ENCODE data around the gene IRF2. TPM values are rescaled to one million over a fixed set of nuclear protein-coding genes. Genes with fewer than 3 reads are reported as not detected.

IRF2 gene
- total RNA-seq, 2 experiments from 2014 or later, result 59.7 to 65.3 TPM

DNA sequence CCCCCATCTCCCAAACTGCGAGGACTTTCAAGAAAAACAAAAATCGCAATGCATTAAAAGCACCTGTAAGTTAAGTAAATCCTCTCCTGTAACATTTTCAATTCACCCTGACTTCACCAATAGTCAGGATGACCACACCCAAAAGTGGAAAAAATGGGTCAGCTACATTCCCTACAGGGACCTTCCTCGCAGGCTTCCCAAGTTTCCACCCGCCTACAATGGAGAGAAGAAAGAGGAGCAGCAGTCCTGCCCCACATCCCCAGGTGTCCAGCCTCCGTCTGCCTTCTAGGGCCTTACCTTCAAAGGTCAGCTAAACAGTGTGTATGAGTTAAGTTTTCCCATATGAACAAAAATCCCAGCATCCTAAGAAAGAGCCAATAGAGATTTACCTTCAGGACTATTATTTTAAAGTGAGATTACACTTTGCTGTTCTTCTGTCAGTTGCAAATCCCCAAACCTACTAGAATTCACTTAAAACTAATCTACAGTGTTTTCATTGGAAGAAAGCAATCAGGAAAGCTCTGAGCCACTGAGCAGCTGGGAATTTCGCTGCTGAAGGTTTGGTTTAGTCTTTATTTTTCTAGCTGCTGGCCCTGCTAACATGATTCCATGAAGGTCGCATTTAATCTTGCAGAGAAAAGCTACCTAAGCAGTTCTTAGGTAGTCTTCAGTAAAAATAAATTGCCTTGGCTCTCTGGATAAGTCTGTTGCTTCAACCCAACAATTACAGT lies 12.5 kb downstream of the IRF2 start:
- DNase-seq (no peak), ATAC-seq (no peak)
- ChIA-PET POLR2A (interaction anchor here (0.7 to 1.5 kb wide), 3 partner anchors 11 to 75 kb away, joined by 3 read pairs; partner anchors contain the start of gene IRF2), CTCF (interaction anchor here (5.0 kb wide), 1 partner anchor 198 kb away, joined by 16 read pairs; no protein-coding TSS in a partner anchor)
- Mint-ChIP-seq H3K4me1 (ENCODE audit: low read depth) (peaks cover 46% of the 10 kb centered on the region), H3K4me3 (no peak overlapping the region), H3K27me3 (ENCODE audit: low read depth) (no peaks in the 10 kb centered on the region), H3K27ac (no peak overlapping the region), H3K36me3 (ENCODE audit: low read depth) (peaks cover 44% of the 10 kb centered on the region), H3K9me3 (ENCODE audit: insufficient read depth) (no peaks in the 10 kb centered on the region)

DNA sequence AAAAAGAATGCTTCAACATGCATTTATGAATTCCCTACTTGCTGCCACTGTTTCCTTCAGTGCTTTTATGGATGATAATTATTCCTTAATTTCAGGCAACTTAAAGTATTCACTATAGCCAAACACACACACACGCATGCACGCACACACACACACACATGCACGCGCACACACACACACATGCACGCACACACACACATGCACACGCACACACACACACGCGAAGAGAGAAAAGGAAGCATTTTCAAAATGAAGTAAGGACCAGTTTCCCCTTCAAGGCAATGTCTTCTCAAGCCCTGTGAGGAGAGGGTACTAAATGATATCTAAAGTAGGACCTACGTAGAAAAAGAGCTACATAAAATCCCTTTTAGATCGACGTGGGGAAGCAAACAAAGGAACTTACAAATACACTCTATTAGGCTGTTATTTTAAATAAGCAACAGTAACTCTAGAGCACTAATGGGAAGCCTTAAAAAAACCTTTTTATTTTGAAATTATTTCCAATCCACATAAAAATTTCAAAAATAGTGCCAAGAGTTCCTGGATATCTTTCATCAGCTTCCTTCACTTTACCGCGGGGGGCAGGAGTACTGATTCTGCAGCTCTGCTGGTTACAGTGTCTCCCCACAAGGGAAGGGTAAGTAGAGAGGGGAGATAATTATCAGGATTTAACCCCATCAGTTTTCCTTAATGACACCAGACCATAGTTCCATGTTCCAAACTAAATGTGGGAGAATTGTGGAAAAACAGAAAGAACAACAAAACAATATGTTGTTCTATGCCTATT lies 13.7 kb downstream of the IRF2 start:
- H3K4me3 Mint-ChIP-seq, result no peak overlapping the region
- peaks cover 51% of the 10 kb centered on the region for H3K4me1 Mint-ChIP-seq (ENCODE audit: low read depth)
- no peak overlapping the region for H3K27ac Mint-ChIP-seq
- DNase-seq (no peak), ATAC-seq (no peak)
- H3K36me3 Mint-ChIP-seq (ENCODE audit: low read depth), result peaks cover 50% of the 10 kb centered on the region
- CTCF ChIA-PET, result interaction anchor here (0.7 to 1.0 kb wide), 3 partner anchors 172 to 197 kb away, joined by 3 read pairs; no protein-coding TSS in a partner anchor
- no peaks in the 10 kb centered on the region for H3K27me3 Mint-ChIP-seq (ENCODE audit: low read depth)
- POLR2A ChIA-PET, result interaction anchor here (1.1 kb wide), 1 partner anchor 12 kb away, joined by 4 read pairs; no protein-coding TSS in a partner anchor
- H3K9me3 Mint-ChIP-seq (ENCODE audit: insufficient read depth), result no peaks in the 10 kb centered on the region

DNA sequence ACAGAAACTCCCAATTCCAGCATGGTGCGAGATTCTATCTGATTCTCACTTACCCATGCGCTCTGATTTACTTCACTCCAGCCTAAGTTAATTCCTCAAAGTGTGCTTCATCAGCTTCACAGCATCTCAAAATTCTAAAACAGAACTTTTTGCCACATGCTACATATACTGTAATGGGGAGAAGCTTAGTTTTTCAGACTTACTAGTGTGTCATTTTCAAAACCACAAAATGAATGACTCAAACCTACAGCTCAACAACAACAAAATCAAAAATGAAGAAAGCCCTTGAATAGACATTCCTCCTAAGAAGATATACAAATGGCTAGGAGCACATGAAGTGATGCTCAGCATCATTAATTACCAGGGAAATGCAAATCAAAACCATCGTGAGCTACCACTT lies 14.9 kb downstream of the IRF2 start:
- peak overlapping the region; percentile 7 for H3K27ac Mint-ChIP-seq
- DNase-seq, result no peak
- H3K27me3 Mint-ChIP-seq (ENCODE audit: low read depth), result no peaks in the 10 kb centered on the region
- peaks cover 57% of the 10 kb centered on the region for H3K4me1 Mint-ChIP-seq (ENCODE audit: low read depth)
- ChIA-PET POLR2A (interaction anchor here (0.7 kb wide), 1 partner anchor 42 kb away, joined by 3 read pairs; no protein-coding TSS in a partner anchor), CTCF (interaction anchor here (0.9 to 1.3 kb wide), 6 partner anchors 15 to 206 kb away, joined by 3 to 9 read pairs (median 3); partner anchors contain the start of gene IRF2)
- no peak for ATAC-seq
- no peaks in the 10 kb centered on the region for H3K9me3 Mint-ChIP-seq (ENCODE audit: insufficient read depth)
- no peak overlapping the region for H3K4me3 Mint-ChIP-seq
- H3K36me3 Mint-ChIP-seq (ENCODE audit: low read depth), result peaks cover 44% of the 10 kb centered on the region

DNA sequence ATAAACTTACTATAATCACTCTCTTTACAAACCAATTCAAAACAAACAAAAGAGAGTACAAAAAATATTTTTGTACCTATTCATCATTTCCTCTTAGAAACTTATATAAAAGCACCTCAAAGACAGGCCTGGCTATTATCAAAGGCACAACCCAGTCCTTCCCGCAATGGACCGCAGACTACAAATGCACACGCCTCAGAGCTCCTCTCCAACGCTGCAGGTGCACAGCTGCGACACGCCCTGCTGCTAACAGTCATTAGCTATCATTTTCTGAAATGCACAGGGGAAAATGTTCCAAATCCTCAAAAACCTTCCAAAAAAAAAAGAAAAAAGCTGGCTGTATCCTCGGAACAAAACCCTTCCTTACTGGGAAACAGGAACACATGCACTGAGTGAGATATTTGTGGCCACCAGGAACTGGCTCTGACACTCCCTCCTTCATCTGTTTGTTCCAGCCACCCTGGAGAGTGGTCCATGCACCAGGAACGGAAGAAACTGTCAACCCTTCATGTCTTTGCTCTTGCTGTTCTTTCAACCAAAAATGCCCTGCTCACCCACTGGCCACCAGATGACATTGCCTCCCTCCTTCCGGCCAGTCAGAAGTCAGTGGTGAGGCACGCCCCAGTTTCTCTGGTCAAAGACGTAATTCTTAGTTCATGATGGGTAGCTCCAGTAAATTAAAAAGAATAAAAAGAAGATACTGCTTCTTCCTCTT lies 16.7 kb downstream of the IRF2 start:
- no peaks in the 10 kb centered on the region for H3K9me3 Mint-ChIP-seq (ENCODE audit: insufficient read depth)
- ChIA-PET POLR2A (interaction anchor here (0.6 kb wide), 1 partner anchor 126 kb away, joined by 3 read pairs; no protein-coding TSS in a partner anchor), CTCF (interaction anchor here (1.1 kb wide), 1 partner anchor 9 kb away, joined by 3 read pairs; no protein-coding TSS in a partner anchor)
- ATAC-seq (no peak), DNase-seq (no peak)
- H3K36me3 Mint-ChIP-seq (ENCODE audit: low read depth), result peaks cover 36% of the 10 kb centered on the region
- H3K4me1 Mint-ChIP-seq (ENCODE audit: low read depth), result peaks cover 71% of the 10 kb centered on the region
- no peaks in the 10 kb centered on the region for H3K27me3 Mint-ChIP-seq (ENCODE audit: low read depth)
- H3K27ac Mint-ChIP-seq, result peak overlapping the region; percentile 28
- H3K4me3 Mint-ChIP-seq, result no peak overlapping the region

DNA sequence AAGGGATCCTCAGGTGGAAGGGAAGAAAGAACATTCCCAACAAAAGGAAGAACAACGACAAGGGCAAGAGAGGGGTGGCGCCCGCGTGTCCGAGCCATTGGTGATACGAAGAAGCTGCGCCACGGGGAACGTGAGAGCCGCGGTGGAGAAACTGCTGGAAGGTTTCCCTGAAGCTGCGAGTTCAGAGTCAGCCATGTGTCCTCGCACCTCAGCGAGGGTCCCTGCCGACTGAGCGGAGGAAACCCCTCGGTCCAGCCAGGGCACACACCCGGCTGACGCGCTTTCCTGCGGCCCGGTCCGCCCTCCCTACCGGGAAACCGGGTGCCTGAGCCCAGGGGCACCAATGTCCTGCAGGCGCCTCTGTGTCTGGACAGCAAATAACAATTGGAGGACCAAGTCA lies 18.0 kb downstream of the IRF2 start:
- ChIA-PET POLR2A (no interaction called here), CTCF (no interaction called here)
- Mint-ChIP-seq H3K4me1 (ENCODE audit: low read depth) (peaks cover 76% of the 10 kb centered on the region), H3K36me3 (ENCODE audit: low read depth) (peaks cover 36% of the 10 kb centered on the region), H3K4me3 (no peak overlapping the region), H3K27ac (no peak overlapping the region), H3K27me3 (ENCODE audit: low read depth) (no peaks in the 10 kb centered on the region), H3K9me3 (ENCODE audit: insufficient read depth) (no peaks in the 10 kb centered on the region)
- DNase-seq (no peak), ATAC-seq (no peak)

DNA sequence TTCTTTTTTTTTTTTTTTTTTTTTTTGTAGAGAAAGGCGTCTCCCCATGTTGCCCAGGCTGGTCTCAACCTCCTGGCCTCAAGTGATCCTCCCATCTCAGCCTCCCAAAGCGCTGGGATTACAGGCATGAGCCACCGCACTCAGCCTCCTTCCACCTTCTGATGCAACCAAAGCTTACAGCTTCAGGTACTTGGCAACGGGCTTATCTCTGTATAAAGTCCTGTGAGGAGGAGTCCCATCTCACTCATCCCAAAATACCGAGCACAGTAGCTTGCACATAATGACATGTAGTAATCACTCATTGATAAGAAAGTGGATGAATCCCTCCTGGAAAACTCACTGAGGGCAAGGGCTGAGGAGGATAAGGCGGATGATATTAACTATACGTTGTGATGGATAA lies 19.1 kb downstream of the IRF2 start:
- H3K27me3 Mint-ChIP-seq (ENCODE audit: low read depth), result no peaks in the 10 kb centered on the region
- H3K36me3 Mint-ChIP-seq (ENCODE audit: low read depth), result peaks cover 39% of the 10 kb centered on the region
- no peak overlapping the region for H3K27ac Mint-ChIP-seq
- DNase-seq, result no peak
- H3K4me1 Mint-ChIP-seq (ENCODE audit: low read depth), result peaks cover 71% of the 10 kb centered on the region
- no peak for ATAC-seq
- CTCF ChIA-PET, result interaction anchor here (1.2 kb wide), 1 partner anchor 186 kb away, joined by 3 read pairs; no protein-coding TSS in a partner anchor
- no peaks in the 10 kb centered on the region for H3K9me3 Mint-ChIP-seq (ENCODE audit: insufficient read depth)
- POLR2A ChIA-PET, result no interaction called here
- no peak overlapping the region for H3K4me3 Mint-ChIP-seq

DNA sequence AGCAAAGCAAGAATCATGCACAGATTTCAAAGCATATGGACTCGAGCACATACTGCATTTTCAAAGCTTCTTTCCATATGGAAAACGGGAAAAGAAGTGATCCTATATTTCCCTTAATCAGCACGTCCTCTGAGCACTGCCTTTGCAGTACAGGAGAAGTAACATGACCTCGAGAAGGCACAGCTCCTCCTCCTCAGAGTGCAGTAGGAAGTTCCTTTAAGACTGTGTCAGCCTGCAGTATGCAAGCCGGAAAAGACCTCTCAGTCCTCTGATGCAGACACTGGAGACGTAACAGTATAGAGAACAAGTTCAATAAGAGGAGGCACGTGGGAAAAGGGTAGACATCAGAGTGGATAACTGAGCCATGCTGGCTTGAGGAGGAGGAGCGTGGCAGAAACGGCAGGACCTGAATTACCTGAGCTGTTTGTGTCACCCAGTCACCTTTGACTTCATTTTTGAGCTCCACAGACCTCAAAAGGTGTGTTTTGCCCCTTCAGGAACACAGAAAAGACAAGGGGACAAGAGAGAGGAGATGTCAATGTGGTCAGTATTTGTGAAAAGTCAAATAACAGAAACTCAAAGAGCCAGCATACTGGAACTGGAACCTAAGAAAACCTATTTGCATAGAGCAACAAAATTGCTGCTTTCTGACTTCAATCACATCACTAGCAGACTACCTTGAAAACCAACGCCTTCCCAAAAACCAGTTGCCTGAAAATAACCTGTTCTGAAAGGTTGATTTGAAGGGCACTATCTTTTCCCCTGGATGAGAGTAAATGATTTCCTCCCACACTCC lies 20.8 kb downstream of the IRF2 start:
- ChIA-PET POLR2A (interaction anchor here (0.7 to 1.7 kb wide), 7 partner anchors 21 to 280 kb away, joined by 3 to 4 read pairs (median 3); partner anchors contain the start of genes CENPU and IRF2), CTCF (interaction anchor here (1.1 to 1.8 kb wide), 5 partner anchors 10 to 189 kb away, joined by 3 to 5 read pairs (median 3); partner anchors contain the start of gene IRF2)
- DNase-seq (peak; percentile 67), ATAC-seq (peak; percentile 95)
- Mint-ChIP-seq H3K4me1 (ENCODE audit: low read depth) (peaks cover 70% of the 10 kb centered on the region), H3K4me3 (peak overlapping the region; percentile 27), H3K36me3 (ENCODE audit: low read depth) (peaks cover 45% of the 10 kb centered on the region), H3K27me3 (ENCODE audit: low read depth) (no peaks in the 10 kb centered on the region), H3K9me3 (ENCODE audit: insufficient read depth) (no peaks in the 10 kb centered on the region), H3K27ac (peak overlapping the region; percentile 89)

DNA sequence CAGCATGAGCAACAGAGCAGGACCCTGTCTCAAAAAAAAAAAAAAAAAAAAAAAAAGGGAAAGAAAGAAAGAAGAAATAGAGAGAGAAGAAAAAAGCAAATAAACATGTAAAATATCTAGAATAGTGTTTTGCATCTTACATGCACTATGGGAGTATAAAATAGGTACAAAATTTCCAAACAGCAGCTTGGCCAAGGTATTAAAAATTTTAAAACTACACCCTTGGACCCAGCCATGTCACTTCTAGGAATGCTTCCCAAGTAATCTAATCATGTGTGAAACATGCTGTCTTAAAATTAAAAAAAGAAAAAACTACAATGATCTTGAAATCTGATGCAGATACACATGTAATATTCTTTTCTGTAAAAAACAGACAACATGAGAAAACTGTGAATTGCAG lies 21.6 kb downstream of the IRF2 start:
- ChIA-PET CTCF (interaction anchor here (1.8 kb wide), 1 partner anchor 9 kb away, joined by 5 read pairs; no protein-coding TSS in a partner anchor), POLR2A (interaction anchor here (0.7 to 1.7 kb wide), 5 partner anchors 22 to 185 kb away, joined by 3 to 4 read pairs (median 4); partner anchors contain the start of gene IRF2)
- peaks cover 45% of the 10 kb centered on the region for H3K36me3 Mint-ChIP-seq (ENCODE audit: low read depth)
- H3K27ac Mint-ChIP-seq, result no peak overlapping the region
- no peaks in the 10 kb centered on the region for H3K9me3 Mint-ChIP-seq (ENCODE audit: insufficient read depth)
- H3K4me3 Mint-ChIP-seq, result no peak overlapping the region
- no peaks in the 10 kb centered on the region for H3K27me3 Mint-ChIP-seq (ENCODE audit: low read depth)
- DNase-seq, result no peak
- peaks cover 69% of the 10 kb centered on the region for H3K4me1 Mint-ChIP-seq (ENCODE audit: low read depth)
- ATAC-seq, result no peak

DNA sequence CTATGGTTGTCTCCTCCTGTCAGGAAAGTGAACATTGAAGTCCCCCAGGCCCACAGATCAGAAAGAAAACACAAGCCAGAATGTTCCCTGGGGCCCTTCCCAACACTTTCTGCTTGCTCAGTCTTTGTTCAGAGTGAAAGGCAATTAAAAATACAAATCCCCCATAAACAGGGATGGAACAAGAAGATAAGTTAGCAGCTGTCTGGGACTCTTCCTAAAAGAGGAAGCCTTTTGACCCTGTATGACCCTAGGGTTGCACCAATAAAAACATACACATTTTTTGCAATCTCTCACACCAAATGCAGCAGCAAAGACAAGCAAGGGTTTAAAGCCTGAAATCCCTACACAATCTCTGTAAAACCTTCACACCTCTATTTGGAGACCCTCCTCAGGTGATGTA lies 22.6 kb downstream of the IRF2 start:
- peaks cover 48% of the 10 kb centered on the region for H3K36me3 Mint-ChIP-seq (ENCODE audit: low read depth)
- POLR2A ChIA-PET, result no interaction called here
- H3K27ac Mint-ChIP-seq, result no peak overlapping the region
- ATAC-seq (no peak), DNase-seq (no peak)
- CTCF ChIA-PET, result no interaction called here
- peaks cover 69% of the 10 kb centered on the region for H3K4me1 Mint-ChIP-seq (ENCODE audit: low read depth)
- H3K9me3 Mint-ChIP-seq (ENCODE audit: insufficient read depth), result no peaks in the 10 kb centered on the region
- H3K4me3 Mint-ChIP-seq, result no peak overlapping the region
- no peaks in the 10 kb centered on the region for H3K27me3 Mint-ChIP-seq (ENCODE audit: low read depth)

DNA sequence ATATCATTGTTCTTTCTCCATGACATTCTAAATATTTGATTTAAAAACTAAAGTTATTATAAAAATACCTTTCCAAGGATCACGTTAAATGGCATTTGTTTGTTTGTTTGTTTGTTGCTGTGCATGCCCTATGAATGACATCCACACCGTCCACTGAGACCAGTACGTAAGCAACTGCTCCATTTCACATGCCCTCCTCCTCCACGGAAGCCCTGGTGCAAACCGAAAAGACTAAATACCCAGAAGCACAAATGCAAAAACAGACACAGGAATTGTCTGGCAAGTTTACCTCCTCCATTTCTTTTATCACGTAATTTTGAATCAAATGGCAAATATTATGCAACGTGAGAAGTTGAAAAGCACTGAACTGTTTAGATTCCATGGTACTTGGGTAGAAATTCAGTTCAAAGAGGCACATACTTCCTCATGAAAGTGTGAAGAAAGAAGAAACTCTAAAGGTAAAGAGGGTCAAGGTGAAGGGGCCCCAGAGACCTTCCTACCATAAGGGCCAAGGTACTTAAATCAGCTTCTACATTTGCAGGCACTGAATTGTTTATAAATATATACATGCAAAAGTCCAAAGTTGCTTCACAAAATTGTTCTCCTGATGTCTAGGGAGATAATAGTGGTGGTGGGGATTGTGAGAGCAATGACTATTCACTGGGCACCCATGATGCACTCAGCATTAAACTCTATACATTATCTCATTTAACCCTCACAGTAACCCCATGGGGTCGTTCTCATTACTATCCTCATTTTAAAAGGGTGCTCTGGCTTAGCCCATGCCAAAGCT lies 23.4 kb downstream of the IRF2 start:
- CTCF ChIA-PET, result no interaction called here
- peaks cover 72% of the 10 kb centered on the region for H3K4me1 Mint-ChIP-seq (ENCODE audit: low read depth)
- H3K4me3 Mint-ChIP-seq, result no peak overlapping the region
- DNase-seq, result no peak
- H3K36me3 Mint-ChIP-seq (ENCODE audit: low read depth), result peaks cover 50% of the 10 kb centered on the region
- POLR2A ChIA-PET, result no interaction called here
- no peaks in the 10 kb centered on the region for H3K27me3 Mint-ChIP-seq (ENCODE audit: low read depth)
- no peak for ATAC-seq
- no peak overlapping the region for H3K27ac Mint-ChIP-seq
- no peaks in the 10 kb centered on the region for H3K9me3 Mint-ChIP-seq (ENCODE audit: insufficient read depth)

All from activated CD8-positive, alpha-beta T cell treated with anti-CD3 and anti-CD28 coated beads, Interleukin-2, amount 10 ng/mL, durations not matched to agents 7 days and 5 days (primary cell).